NCI-H128 (cell line): Measurements from ENCODE around the gene SEPTIN2.
"Not testable (repeated sequence)": the region's sequence is repeated elsewhere in the genome, so short reads cannot be mapped to it uniquely, and the experiment has no call there.

Experiments
- DNase-seq: peaks from one replicate; lab custom pipeline; 2025; ENCODE audit not compliant: unreplicated experiment; lab: John Stamatoyannopoulos, UW

Gene SEPTIN2

GRCh38 chr2:241286348-241287090, 29.2 kb upstream of the SEPTIN2 start:
- no peak for DNase-seq

GRCh38 chr2:241288324-241288888, 27.3 kb upstream of the SEPTIN2 start:
- no peak for DNase-seq

- no peak for DNase-seq
These were observed 26.7 kb upstream of the SEPTIN2 start for GRCh38 chr2:241289053-241289452.

- no peak for DNase-seq
These were observed 26.1 kb upstream of the SEPTIN2 start for GRCh38 chr2:241289597-241289996.

- DNase-seq: no peak
These were observed 24.6 kb upstream of the SEPTIN2 start for GRCh38 chr2:241291153-241291552.

GRCh38 chr2:241291977-241292376, 23.7 kb upstream of the SEPTIN2 start:
- no peak for DNase-seq

GRCh38 chr2:241293378-241293797, 22.3 kb upstream of the SEPTIN2 start:
- not testable (repeated sequence) for DNase-seq

- DNase-seq: no peak
These were observed 20.2 kb upstream of the SEPTIN2 start for GRCh38 chr2:241295326-241296095.

- DNase-seq: no peak
These were observed 19.0 kb upstream of the SEPTIN2 start for GRCh38 chr2:241296767-241297166.

GRCh38 chr2:241298673-241299072, 17.1 kb upstream of the SEPTIN2 start:
- DNase-seq: no peak

GRCh38 chr2:241300000-241300399, 15.7 kb upstream of the SEPTIN2 start:
- DNase-seq: no peak

- no peak for DNase-seq
These were observed 13.6 kb upstream of the SEPTIN2 start for GRCh38 chr2:241302083-241302482.

- no peak for DNase-seq
These were observed 12.7 kb upstream of the SEPTIN2 start for GRCh38 chr2:241302759-241303651.

GRCh38 chr2:241304039-241304670, 11.6 kb upstream of the SEPTIN2 start:
- DNase-seq: no peak

- no peak for DNase-seq
These were observed 8.7 kb upstream of the SEPTIN2 start for GRCh38 chr2:241307055-241307454.

- DNase-seq: no peak
These were observed 7.5 kb upstream of the SEPTIN2 start for GRCh38 chr2:241308267-241308666.

- no peak for DNase-seq
These were observed 6.8 kb upstream of the SEPTIN2 start for GRCh38 chr2:241308832-241309500.

GRCh38 chr2:241309684-241310117, 6.0 kb upstream of the SEPTIN2 start:
- DNase-seq: no peak

GRCh38 chr2:241310917-241311566, 4.7 kb upstream of the SEPTIN2 start:
- DNase-seq: no peak
